HG03469 (cell line): ENCODE measurements around the gene EZH1.
A peak's percentile ranks its signal among the peaks of the same experiment; 100 is the strongest.

Experiments
- ATAC-seq: cut with Tn5 transposase; IDR thresholded peaks from one replicate; pipeline ENCODE4 v1.9.1; 2021; ENCODE audit warnings: mild to moderate bottlenecking, moderate library complexity, moderate number of reproducible peaks; ENCODE audit not compliant: unreplicated experiment

EZH1 gene

GRCh38 chr17:42744806-42745617 lies at the start of gene EZH1:
Gene EZH1, minus strand, starts transcription at chr17:42745040. Its CDS starts 16,099 bp downstream, at chr17:42728941.
- peak; percentile 64 for ATAC-seq

GRCh38 chr17:42792545-42792944 lies 47.7 kb upstream of the EZH1 start:
- no peak for ATAC-seq

- no peak for ATAC-seq
These were observed 47.1 kb upstream of the EZH1 start for GRCh38 chr17:42791948-42792347.

- no peak for ATAC-seq
These were observed 42.4 kb upstream of the EZH1 start for GRCh38 chr17:42787266-42787665.

GRCh38 chr17:42784811-42785592 lies 40.2 kb upstream of the EZH1 start:
- ATAC-seq, result no peak

- no peak for ATAC-seq
These were observed 39.6 kb upstream of the EZH1 start for GRCh38 chr17:42784409-42784808.

- ATAC-seq, result no peak
These were observed 38.9 kb upstream of the EZH1 start for GRCh38 chr17:42783791-42784138.

GRCh38 chr17:42783062-42783790 lies 38.4 kb upstream of the EZH1 start:
- no peak for ATAC-seq

- no peak for ATAC-seq
These were observed 37.6 kb upstream of the EZH1 start for GRCh38 chr17:42782166-42783061.

GRCh38 chr17:42781639-42782165 lies 36.9 kb upstream of the EZH1 start:
- ATAC-seq, result no peak

GRCh38 chr17:42780851-42781638 lies 36.2 kb upstream of the EZH1 start:
- ATAC-seq, result no peak

- no peak for ATAC-seq
These were observed 35.4 kb upstream of the EZH1 start, which contains the start of gene WNK4 for GRCh38 chr17:42779936-42780850. Gene WNK4, plus strand, starts transcription at chr17:42780610. Its CDS starts 89 bp downstream, at chr17:42780699.

- ATAC-seq, result no peak
These were observed 34.6 kb upstream of the EZH1 start for GRCh38 chr17:42779304-42779935.

GRCh38 chr17:42778570-42778969 lies 33.7 kb upstream of the EZH1 start:
- no peak for ATAC-seq

- no peak for ATAC-seq
These were observed 30.8 kb upstream of the EZH1 start for GRCh38 chr17:42775534-42776098.

- ATAC-seq, result no peak
These were observed 29.4 kb upstream of the EZH1 start for GRCh38 chr17:42774066-42774745.
